Measurements from ENCODE around the gene USP21. TPM values are rescaled to one million over a fixed set of nuclear protein-coding genes. Genes with fewer than 3 reads are reported as not detected.
A peak's percentile ranks its signal among the peaks of the same experiment; 100 is the strongest.

USP21 gene
- total RNA-seq, 1 experiment from 2014 or later = 36.6 TPM

GRCh38 chr1:161177936-161178244 lies 18.6 kb downstream of the USP21 start:
- intact Hi-C loops (cut with micrococcal nuclease) = loop anchor here (1.0 kb wide), 1 partner anchor 12 kb away; the partner anchor contains the start of gene PPOX
- Mint-ChIP-seq H3K27ac (ENCODE audit: low read depth, unreplicated experiment) (peak overlapping the region; percentile 92), H3K4me1 (ENCODE audit: insufficient read depth, unreplicated experiment) (peaks cover 37% of the 10 kb centered on the region), H3K9me3 (ENCODE audit: unreplicated experiment) (no peaks in the 10 kb centered on the region), H3K36me3 (ENCODE audit: insufficient read depth, unreplicated experiment) (peaks cover 26% of the 10 kb centered on the region), H3K27me3 (ENCODE audit: insufficient read depth, unreplicated experiment) (no peaks in the 10 kb centered on the region), H3K4me3 (ENCODE audit: unreplicated experiment) (peak overlapping the region; percentile 86)
- ChIA-PET POLR2A (interaction anchor here (1.9 to 3.3 kb wide), 8 partner anchors 11 to 157 kb away, joined by 6 to 101 read pairs (median 15); partner anchors contain the start of genes DEDD, F11R, NDUFS2 and PPOX), CTCF (interaction anchor here (0.9 to 3.5 kb wide), 4 partner anchors 11 to 48 kb away, joined by 3 to 33 read pairs (median 14); partner anchors contain the start of genes PPOX and TOMM40L)
- no peak for DNase-seq (ENCODE audit: unreplicated experiment)
- no TSS peak for BruUV-seq (replicated peaks)
- TF ChIP-seq CTCF (IDR thresholded peaks at IDR 0.05; ENCODE audit: unreplicated experiment) = no peak

GRCh38 chr1:161179698-161180097 lies 20.4 kb downstream of the USP21 start:
- Mint-ChIP-seq H3K27ac (ENCODE audit: low read depth, unreplicated experiment) (no peak overlapping the region), H3K9me3 (ENCODE audit: unreplicated experiment) (no peaks in the 10 kb centered on the region), H3K4me3 (ENCODE audit: unreplicated experiment) (no peak overlapping the region), H3K4me1 (ENCODE audit: insufficient read depth, unreplicated experiment) (peaks cover 34% of the 10 kb centered on the region), H3K27me3 (ENCODE audit: insufficient read depth, unreplicated experiment) (no peaks in the 10 kb centered on the region), H3K36me3 (ENCODE audit: insufficient read depth, unreplicated experiment) (peaks cover 7% of the 10 kb centered on the region)
- intact Hi-C loops (cut with micrococcal nuclease) = loop anchor here (1.0 kb wide), 2 partner anchors 46 to 112 kb away; no protein-coding TSS in a partner anchor
- BruUV-seq (replicated peaks) = no TSS peak
- no peak for DNase-seq (ENCODE audit: unreplicated experiment)
- TF ChIP-seq CTCF (IDR thresholded peaks at IDR 0.05; ENCODE audit: unreplicated experiment) = no peak
- ChIA-PET POLR2A (interaction anchor here (0.7 to 5.3 kb wide), 5 partner anchors 13 to 203 kb away, joined by 3 to 58 read pairs (median 7); partner anchors contain the start of genes NDUFS2, PPOX and USF1), CTCF (interaction anchor here (0.7 to 5.9 kb wide), 9 partner anchors 8 to 1266 kb away, joined by 3 to 115 read pairs (median 6); partner anchors contain the start of genes APOA2, PPOX and TOMM40L)

- Mint-ChIP-seq H3K27ac (ENCODE audit: low read depth, unreplicated experiment) (no peak overlapping the region), H3K4me1 (ENCODE audit: insufficient read depth, unreplicated experiment) (peaks cover 33% of the 10 kb centered on the region), H3K4me3 (ENCODE audit: unreplicated experiment) (no peak overlapping the region), H3K9me3 (ENCODE audit: unreplicated experiment) (no peaks in the 10 kb centered on the region), H3K27me3 (ENCODE audit: insufficient read depth, unreplicated experiment) (no peaks in the 10 kb centered on the region), H3K36me3 (ENCODE audit: insufficient read depth, unreplicated experiment) (no peaks in the 10 kb centered on the region)
- no TSS peak for BruUV-seq (replicated peaks)
- intact Hi-C loops (cut with micrococcal nuclease) = loop anchor here (1.0 kb wide), 2 partner anchors 45 to 111 kb away; no protein-coding TSS in a partner anchor
- TF ChIP-seq CTCF (IDR thresholded peaks at IDR 0.05; ENCODE audit: unreplicated experiment) = peak; percentile 56
- CTCF ChIA-PET = interaction anchor here (0.6 to 5.9 kb wide), 18 partner anchors 9 to 259 kb away, joined by 3 to 115 read pairs (median 5); partner anchors contain the start of genes APOA2, PPOX and TOMM40L
- POLR2A ChIA-PET = interaction anchor here (0.6 to 5.3 kb wide), 7 partner anchors 14 to 135 kb away, joined by 3 to 58 read pairs (median 7); partner anchors contain the start of genes DEDD, NDUFS2, PPOX and SDHC
- peak; percentile 59 for DNase-seq (ENCODE audit: unreplicated experiment)
Measured at GRCh38 chr1:161180639-161181038, 21.3 kb downstream of the USP21 start.

GRCh38 chr1:161182214-161182613 lies 22.9 kb downstream of the USP21 start:
- TF ChIP-seq CTCF (IDR thresholded peaks at IDR 0.05; ENCODE audit: unreplicated experiment) = no peak
- intact Hi-C loops (cut with micrococcal nuclease) = loop anchor here (1.0 kb wide), 1 partner anchor 10 kb away; no protein-coding TSS in a partner anchor

More at GRCh38 chr1:161182214-161182613, 22.9 kb downstream of the USP21 start:
- Mint-ChIP-seq H3K9me3 (ENCODE audit: unreplicated experiment) (no peaks in the 10 kb centered on the region), H3K27me3 (ENCODE audit: insufficient read depth, unreplicated experiment) (no peaks in the 10 kb centered on the region), H3K4me1 (ENCODE audit: insufficient read depth, unreplicated experiment) (peaks cover 28% of the 10 kb centered on the region), H3K4me3 (ENCODE audit: unreplicated experiment) (no peak overlapping the region), H3K36me3 (ENCODE audit: insufficient read depth, unreplicated experiment) (no peaks in the 10 kb centered on the region), H3K27ac (ENCODE audit: low read depth, unreplicated experiment) (peak overlapping the region; percentile 94)
- ChIA-PET POLR2A (interaction anchor here (0.6 to 5.3 kb wide), 12 partner anchors 9 to 200 kb away, joined by 3 to 58 read pairs (median 6); partner anchors contain the start of genes ADAMTS4, FCER1G, NDUFS2 and PPOX), CTCF (interaction anchor here (0.6 to 5.9 kb wide), 20 partner anchors 7 to 581 kb away, joined by 3 to 115 read pairs (median 4); partner anchors contain the start of genes APOA2, NDUFS2, PPOX and TOMM40L)
- DNase-seq (ENCODE audit: unreplicated experiment) = peak; percentile 68
- BruUV-seq (replicated peaks) = no TSS peak
